Neuronal stem cell (in vitro differentiated cells): Measurements from ENCODE around the gene IGF2R.

ENCODE experiments used
- DNase-seq: peaks from one replicate; pipeline ENCODE4 v3.0.0-alpha.2; 2013; ENCODE audit warnings: low spot score
- H2AFZ ChIP-seq: one replicate; pipeline ENCODE4 v1.6.1; 2013; ENCODE audit warnings: mild to moderate bottlenecking, low read length, inconsistent platforms
- H2AK5ac ChIP-seq: 2 replicates; pipeline ENCODE4 v1.6.1; 2013; ENCODE audit warnings: low read depth, mild to moderate bottlenecking, inconsistent platforms, low read length, moderate library complexity, mixed read lengths
- H2BK120ac ChIP-seq: 2 replicates; pipeline ENCODE4 v1.6.1; 2013; ENCODE audit warnings: low read depth, mild to moderate bottlenecking, inconsistent platforms, low read length, moderate library complexity, mixed read lengths
- H2BK12ac ChIP-seq: one replicate; pipeline ENCODE4 v1.6.1; 2013; ENCODE audit warnings: low read length, inconsistent platforms
- H2BK15ac ChIP-seq: 2 replicates; pipeline ENCODE4 v1.6.1; 2013; ENCODE audit warnings: mild to moderate bottlenecking, low read length, inconsistent platforms, mixed read lengths
- H2BK5ac ChIP-seq: one replicate; pipeline ENCODE4 v1.6.1; 2013; ENCODE audit warnings: inconsistent platforms, mild to moderate bottlenecking, low read length, moderate library complexity
- H3K14ac ChIP-seq: one replicate; pipeline ENCODE4 v1.6.1; 2013; ENCODE audit warnings: low read length, inconsistent platforms
- H3K18ac ChIP-seq: 2 replicates; pipeline ENCODE4 v1.6.1; 2013; ENCODE audit warnings: low read length, inconsistent platforms
- H3K23ac ChIP-seq: 2 replicates; pipeline ENCODE4 v1.6.1; 2013; ENCODE audit warnings: low read depth, mild to moderate bottlenecking, mixed read lengths, low read length, inconsistent platforms; ENCODE audit not compliant: poor library complexity
- H3K27ac ChIP-seq: replicated peaks from 3 replicates; pipeline ENCODE4 v1.5.1; 2013; ENCODE audit warnings: low read length, inconsistent platforms
- H3K27me3 ChIP-seq, 3 experiments: 2 replicates each; pipeline ENCODE4 v1.6.1; 2013; ENCODE audit warnings: low read length in 3 of 3, mild to moderate bottlenecking in 2 of 3, inconsistent platforms in 1 of 3, low read depth in 1 of 3, mixed read lengths in 1 of 3, moderate library complexity in 1 of 3; ENCODE audit not compliant: control insufficient read depth in 3 of 3, insufficient read depth in 3 of 3
- H3K36me3 ChIP-seq, 2 donors: replicated peaks in 1 of 2; 2 replicates each; pipeline ENCODE4 v1.6.1; 2013; ENCODE audit warnings: low read length in 2 of 2; ENCODE audit not compliant: control insufficient read depth in 2 of 2, insufficient read depth in 2 of 2
- H3K4ac ChIP-seq: 2 replicates; pipeline ENCODE4 v1.6.1; 2013; ENCODE audit warnings: inconsistent platforms, mild to moderate bottlenecking, low read length, moderate library complexity
- H3K4me1 ChIP-seq, 2 donors: 1 replicate in 1 of 2; 2 replicates in 1 of 2; pipeline ENCODE4 v1.6.1; 2013; ENCODE audit warnings: low read length in 2 of 2, low read depth in 1 of 2; ENCODE audit not compliant: control insufficient read depth in 2 of 2, insufficient read depth in 1 of 2
- H3K4me2 ChIP-seq: one replicate; pipeline ENCODE4 v1.6.1; 2013; ENCODE audit warnings: mild to moderate bottlenecking, low read length, inconsistent platforms; ENCODE audit not compliant: insufficient read depth, poor library complexity, severe bottlenecking
- H3K4me3 ChIP-seq, 2 donors: 2 replicates each; pipeline ENCODE4 v1.5.1; 2013; ENCODE audit warnings: low read length in 2 of 2, mild to moderate bottlenecking in 2 of 2, inconsistent platforms in 1 of 2, moderate library complexity in 1 of 2
- H3K79me1 ChIP-seq: one replicate; pipeline ENCODE4 v1.6.1; 2013; ENCODE audit warnings: low read depth, mild to moderate bottlenecking, inconsistent platforms, low read length, moderate library complexity
- H3K9ac ChIP-seq: one replicate; pipeline ENCODE4 v1.6.1; 2013; ENCODE audit warnings: mild to moderate bottlenecking, low read depth, low read length, inconsistent platforms; ENCODE audit not compliant: poor library complexity
- H3K9me3 ChIP-seq, 2 donors: replicated peaks in 1 of 2; 2 replicates each; pipeline versions ENCODE3 to v1.6.1; 2013; ENCODE audit warnings: low read length in 2 of 2, mild to moderate bottlenecking in 2 of 2, inconsistent platforms in 1 of 2, low read depth in 1 of 2, mixed read lengths in 1 of 2, moderate library complexity in 1 of 2; ENCODE audit not compliant: control insufficient read depth in 2 of 2, insufficient read depth in 1 of 2
- H4K8ac ChIP-seq: one replicate; pipeline ENCODE4 v1.6.1; 2013; ENCODE audit warnings: low read depth, mild to moderate bottlenecking, inconsistent platforms, low read length, moderate library complexity
- H4K91ac ChIP-seq: one replicate; pipeline ENCODE4 v1.6.1; 2013; ENCODE audit warnings: low read length, low read depth, mild to moderate bottlenecking, inconsistent platforms; ENCODE audit not compliant: poor library complexity
- WGBS, 2 donors: extraction: QIAGEN DNeasy Blood & Tissue Kit; methylation state at CpG; one replicate each; pipeline ENCODE4 v1.1.7; 2013; ENCODE audit warnings: missing lambda C conversion rate in 2 of 2, mixed read lengths in 1 of 2; ENCODE audit not compliant: insufficient read length in 2 of 2, insufficient replicate concordance in 1 of 2; ENCODE audit errors: extremely low coverage in 2 of 2; 5-methylcytosine and 5-hydroxymethylcytosine counted together

IGF2R gene

GRCh38 chr6:160048471-160048870 is 79.6 kb downstream of the IGF2R start:
- H2BK120ac ChIP-seq = no peak overlapping the region
- H2AFZ ChIP-seq = no peak overlapping the region
- no peak overlapping the region for H3K9ac ChIP-seq
- no peak overlapping the region for H4K91ac ChIP-seq
- DNase-seq = no peak
- H2BK5ac ChIP-seq = no peak overlapping the region
- H2BK15ac ChIP-seq = no peak overlapping the region
- H3K4me3 ChIP-seq = no peak overlapping the region
- no peak overlapping the region for H4K8ac ChIP-seq
- H3K27ac ChIP-seq = no peak overlapping the region
- no peak overlapping the region for H3K14ac ChIP-seq
- no peak overlapping the region for H2AK5ac ChIP-seq
- no peaks in the 10 kb centered on the region for H3K79me1 ChIP-seq
- H3K36me3 ChIP-seq = peaks cover 52 to 94% of the 10 kb centered on the region in 2 donors
- no peaks in the 10 kb centered on the region for H3K27me3 ChIP-seq
- no peak overlapping the region for H3K4me2 ChIP-seq
- H3K23ac ChIP-seq = no peak overlapping the region
- H3K4ac ChIP-seq = no peak overlapping the region
- H3K18ac ChIP-seq = no peak overlapping the region
- no peaks in the 10 kb centered on the region for H3K4me1 ChIP-seq
- no peak overlapping the region for H2BK12ac ChIP-seq
- WGBS, 2 donors = no CpG with 5 or more reads among the region's 6 CpGs
- H3K9me3 ChIP-seq = peaks cover 0 to 5% of the 10 kb centered on the region in 2 donors

GRCh38 chr6:160049346-160049745 is 80.5 kb downstream of the IGF2R start:
- Histone ChIP-seq H3K9ac (no peak overlapping the region), H2BK120ac (no peak overlapping the region), H3K4me3 (no peak overlapping the region), H2BK12ac (no peak overlapping the region), H3K14ac (no peak overlapping the region), H3K36me3 (peaks cover 55 to 94% of the 10 kb centered on the region in 2 donors), H2AFZ (no peak overlapping the region), H3K23ac (no peak overlapping the region), H4K8ac (no peak overlapping the region), H3K9me3 (peaks cover 0 to 5% of the 10 kb centered on the region in 2 donors), H3K4me1 (no peaks in the 10 kb centered on the region), H3K18ac (no peak overlapping the region), H3K79me1 (no peaks in the 10 kb centered on the region), H3K27ac (no peak overlapping the region), H4K91ac (no peak overlapping the region), H3K27me3 (no peaks in the 10 kb centered on the region), H3K4ac (no peak overlapping the region), H3K4me2 (no peak overlapping the region), H2BK15ac (no peak overlapping the region), H2BK5ac (no peak overlapping the region), H2AK5ac (no peak overlapping the region)
- DNase-seq = no peak
- no CpG with 5 or more reads among the region's 9 CpGs for WGBS, 2 donors

GRCh38 chr6:160050022-160050421 is 81.1 kb downstream of the IGF2R start:
- WGBS, 2 donors = no CpG with 5 or more reads among the region's 7 CpGs
- no peak overlapping the region for H2AFZ ChIP-seq
- no peak overlapping the region for H2BK120ac ChIP-seq

DNA sequence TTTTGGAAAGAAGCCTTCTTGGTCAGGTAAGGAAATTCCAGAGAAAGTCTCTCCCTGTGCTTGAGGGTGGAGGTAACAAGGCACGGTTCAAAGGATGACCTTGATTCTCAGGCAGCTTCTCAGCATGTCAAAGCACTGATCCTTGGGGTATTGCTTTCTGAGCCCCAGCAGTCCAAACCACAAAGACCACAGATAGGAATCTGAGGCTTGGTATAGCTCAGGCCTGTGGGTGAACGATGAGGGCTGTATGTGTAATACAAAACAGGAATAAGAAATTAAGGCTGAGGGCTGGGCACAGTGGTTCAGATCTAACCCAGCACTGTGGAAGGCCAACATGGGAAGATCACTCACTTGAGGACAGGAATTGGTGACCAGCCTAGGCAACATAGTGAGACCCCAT is 82.5 kb downstream of the IGF2R start:
- H2BK120ac ChIP-seq = no peak overlapping the region
- H3K4me1 ChIP-seq = peaks cover 0 to 6% of the 10 kb centered on the region in 2 donors
- no peak overlapping the region for H3K9ac ChIP-seq
- H3K27me3 ChIP-seq = no peaks in the 10 kb centered on the region
- H3K18ac ChIP-seq = no peak overlapping the region
- H3K4me3 ChIP-seq = no peak overlapping the region
- H4K91ac ChIP-seq = no peak overlapping the region
- H3K79me1 ChIP-seq = peaks cover 2% of the 10 kb centered on the region
- no CpG with 5 or more reads among the region's 2 CpGs for WGBS, 2 donors
- no peak overlapping the region for H3K14ac ChIP-seq
- no peak overlapping the region for H4K8ac ChIP-seq
- peaks cover 0 to 5% of the 10 kb centered on the region in 2 donors for H3K9me3 ChIP-seq
- H2AK5ac ChIP-seq = no peak overlapping the region
- no peak overlapping the region for H3K23ac ChIP-seq
- no peak overlapping the region for H2BK15ac ChIP-seq
- H3K4me2 ChIP-seq = no peak overlapping the region
- no peak overlapping the region for H2BK5ac ChIP-seq
- H3K4ac ChIP-seq = no peak overlapping the region
- no peak overlapping the region for H2BK12ac ChIP-seq
- DNase-seq = no peak
- no peak overlapping the region for H3K27ac ChIP-seq
- H2AFZ ChIP-seq = no peak overlapping the region
- H3K36me3 ChIP-seq = peaks cover 61 to 94% of the 10 kb centered on the region in 2 donors

More at GRCh38 chr6:160050022-160050421, 81.1 kb downstream of the IGF2R start:
- Histone ChIP-seq H3K14ac (no peak overlapping the region), H3K9me3 (peaks cover 0 to 5% of the 10 kb centered on the region in 2 donors), H4K8ac (no peak overlapping the region), H3K9ac (no peak overlapping the region), H3K79me1 (no peaks in the 10 kb centered on the region), H2BK15ac (no peak overlapping the region), H2BK5ac (no peak overlapping the region), H3K23ac (no peak overlapping the region), H3K4me1 (no peaks in the 10 kb centered on the region), H4K91ac (no peak overlapping the region), H2BK12ac (no peak overlapping the region), H3K36me3 (peaks cover 57 to 94% of the 10 kb centered on the region in 2 donors), H3K18ac (no peak overlapping the region), H3K27me3 (no peaks in the 10 kb centered on the region), H3K4me2 (no peak overlapping the region), H3K4ac (no peak overlapping the region), H3K4me3 (no peak overlapping the region), H2AK5ac (no peak overlapping the region), H3K27ac (no peak overlapping the region)
- no peak for DNase-seq
